ENCODE data around the gene FECH. TPM values are rescaled to one million over a fixed set of nuclear protein-coding genes. Genes with fewer than 3 reads are reported as not detected.

Gene FECH
- total and polyA plus RNA-seq, 9 of the 15 experiments (the other 6 are each of a cell fraction or from before 2014, with no cell fraction given), result 19.8 to 170 (median 56.8) TPM

GRCh38 chr18:57630002-57630753 is 43.7 kb upstream of the FECH start (continued):
- TF ChIP-seq PCBP2 (IDR thresholded peaks at IDR 0.05; ENCODE audit: low read depth, low read length, poor library complexity, severe bottlenecking), result no peak
- TF ChIP-seq ZNF318 (IDR thresholded peaks at IDR 0.05; ENCODE audit: borderline replicate concordance in 1 of 2, low read depth in 1 of 2), result no peak
- TF ChIP-seq ZNF551 (CRISPR knock-in tag; IDR thresholded peaks at IDR 0.05), result no peak
- peak; percentile 65 for TF ChIP-seq GABPA (tag; conservative IDR thresholded peaks at IDR 0.05; ENCODE audit: low read depth)
- TF ChIP-seq ZNF511 (CRISPR knock-in tag; IDR thresholded peaks at IDR 0.05), result 0 out of 2 replicates have a peak, but pooled peaks have one; percentile 73
- no peak for TF ChIP-seq TCF7L2 (IDR thresholded peaks at IDR 0.05; ENCODE audit: low read depth, low read length)
- TF ChIP-seq MEIS2 (IDR thresholded peaks at IDR 0.05; ENCODE audit: partially characterized antibody), result no peak
- TF ChIP-seq KDM4B (IDR thresholded peaks at IDR 0.05; ENCODE audit: borderline replicate concordance in 2 of 2, low read depth in 1 of 2), result peak in 1 of 2 experiments; percentile 40; a peak in 1 of 4 replicates
- TF ChIP-seq ZNF212 (CRISPR knock-in tag; IDR thresholded peaks at IDR 0.05), result no peak
- TF ChIP-seq SRSF7 (optimal IDR thresholded peaks at IDR 0.05; ENCODE audit: low read depth, low read length), result no peak
- TF ChIP-seq HNRNPL (IDR thresholded peaks at IDR 0.05; ENCODE audit: low read depth, low read length), result no peak
- no peak for TF ChIP-seq ARID3A (IDR thresholded peaks at IDR 0.05; ENCODE audit: borderline replicate concordance, low read depth, low read length)
- no peak for TF ChIP-seq SMAD1 (IDR thresholded peaks at IDR 0.05; ENCODE audit: low read depth, low read length, partially characterized antibody)
- peak; percentile 70; the same call in 1 of the 2 replicates for TF ChIP-seq SPI1 (IDR thresholded peaks at IDR 0.05; ENCODE audit: borderline replicate concordance, low read depth, low read length)
- no peak for TF ChIP-seq E2F4 (CRISPR knock-in tag; IDR thresholded peaks at IDR 0.05; ENCODE audit: low read depth)
